ENCODE measurements around the gene CRYBG3.

Gene CRYBG3

DNA sequence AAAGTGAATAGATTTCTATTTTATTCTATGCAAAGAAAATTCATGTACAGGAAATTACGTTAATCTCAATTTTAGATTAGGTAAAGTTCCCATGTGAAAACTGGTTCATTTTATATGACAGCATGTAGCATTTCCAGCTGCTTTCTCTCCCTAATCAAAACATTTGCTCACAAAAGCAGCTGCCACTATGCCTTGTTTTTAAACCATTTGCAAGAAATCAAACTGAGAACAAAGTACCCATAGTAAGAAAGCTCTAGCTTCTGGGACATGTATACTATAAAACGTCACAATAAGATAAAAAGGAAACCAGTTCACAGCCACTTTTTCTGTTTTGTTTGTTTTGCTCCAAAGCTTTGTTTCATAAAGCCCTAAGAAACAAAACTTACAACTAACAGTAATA is 5.0 kb upstream of the CRYBG3 start:
- H3K79me1 ChIP-seq (ENCODE audit: low read length): no peaks in the 10 kb centered on the region
- no peak overlapping the region for H3K14ac ChIP-seq (ENCODE audit: low read length)
- H3K4me1 ChIP-seq (ENCODE audit: control insufficient read depth in 1 of 2, insufficient read depth in 2 of 2, low read length in 2 of 2): no peaks in the 10 kb centered on the region
- no peak overlapping the region for H2AFZ ChIP-seq (ENCODE audit: insufficient read depth, low read length, poor library complexity)
- H3K9me3 ChIP-seq (ENCODE audit: insufficient read depth, low read depth, low read length): no peaks in the 10 kb centered on the region
- no peak overlapping the region for H4K12ac ChIP-seq (ENCODE audit: low read depth, low read length)
- no peak overlapping the region for H2BK5ac ChIP-seq (ENCODE audit: low read depth, low read length, poor library complexity)
- no peak overlapping the region for H3K23ac ChIP-seq (ENCODE audit: low read length)
- no peak overlapping the region for H2AK5ac ChIP-seq (ENCODE audit: low read length)
- H3K27ac ChIP-seq (ENCODE audit: low read depth, low read length): no peak overlapping the region
- no peaks in the 10 kb centered on the region for H3K27me3 ChIP-seq (ENCODE audit: insufficient read depth, low read length)
- H3K36me3 ChIP-seq (ENCODE audit: control insufficient read depth in 1 of 2, insufficient read depth in 2 of 2, low read length in 2 of 2): no peaks in the 10 kb centered on the region
- no peak overlapping the region for H3K4me3 ChIP-seq (ENCODE audit: low read depth, low read length)
- no peak overlapping the region for H2BK12ac ChIP-seq (ENCODE audit: low read length)
- no peaks in the 10 kb centered on the region for H3K79me2 ChIP-seq (ENCODE audit: control insufficient read depth, insufficient read depth, low read length, poor library complexity)
- H3K9ac ChIP-seq (ENCODE audit: low read length): no peak overlapping the region
- no CpG with 5 or more reads among the region's 2 CpGs for WGBS (ENCODE audit: extremely low coverage, insufficient coverage, insufficient read length)
- no peak overlapping the region for H3K4me2 ChIP-seq (ENCODE audit: low read length)
- no peak overlapping the region for H3K18ac ChIP-seq (ENCODE audit: low read length)
- H2BK120ac ChIP-seq (ENCODE audit: insufficient read depth, low read length, poor library complexity): no peak overlapping the region
- no peak for DNase-seq
- H4K8ac ChIP-seq (ENCODE audit: low read depth, low read length): no peak overlapping the region
- H3K4ac ChIP-seq (ENCODE audit: low read depth, low read length): no peak overlapping the region
- H4K91ac ChIP-seq (ENCODE audit: low read depth, low read length): no peak overlapping the region

GRCh38 chr3:97817965-97818364 is 3.8 kb upstream of the CRYBG3 start:
- H3K9ac ChIP-seq (ENCODE audit: low read length): no peak overlapping the region
- no peaks in the 10 kb centered on the region for H3K36me3 ChIP-seq (ENCODE audit: control insufficient read depth in 1 of 2, insufficient read depth in 2 of 2, low read length in 2 of 2)
- H2AK5ac ChIP-seq (ENCODE audit: low read length): no peak overlapping the region
- no peaks in the 10 kb centered on the region for H3K9me3 ChIP-seq (ENCODE audit: insufficient read depth, low read depth, low read length)
- H4K8ac ChIP-seq (ENCODE audit: low read depth, low read length): no peak overlapping the region
- H3K4me3 ChIP-seq (ENCODE audit: low read depth, low read length): no peak overlapping the region
- no peak overlapping the region for H4K12ac ChIP-seq (ENCODE audit: low read depth, low read length)
- no peak overlapping the region for H3K4me2 ChIP-seq (ENCODE audit: low read length)
- peaks cover 4% of the 10 kb centered on the region for H3K79me1 ChIP-seq (ENCODE audit: low read length)
- H2AFZ ChIP-seq (ENCODE audit: insufficient read depth, low read length, poor library complexity): no peak overlapping the region
- H3K27ac ChIP-seq (ENCODE audit: low read depth, low read length): no peak overlapping the region
- no peak overlapping the region for H3K18ac ChIP-seq (ENCODE audit: low read length)
- no peak overlapping the region for H2BK12ac ChIP-seq (ENCODE audit: low read length)
- no CpG with 5 or more reads among the region's 3 CpGs for WGBS (ENCODE audit: extremely low coverage, insufficient coverage, insufficient read length)
- H3K4ac ChIP-seq (ENCODE audit: low read depth, low read length): no peak overlapping the region
- peaks cover 2% of the 10 kb centered on the region for H3K79me2 ChIP-seq (ENCODE audit: control insufficient read depth, insufficient read depth, low read length, poor library complexity)
- no peaks in the 10 kb centered on the region for H3K27me3 ChIP-seq (ENCODE audit: insufficient read depth, low read length)
- DNase-seq: no peak
- H3K23ac ChIP-seq (ENCODE audit: low read length): no peak overlapping the region
- no peak overlapping the region for H4K91ac ChIP-seq (ENCODE audit: low read depth, low read length)
- no peak overlapping the region for H2BK120ac ChIP-seq (ENCODE audit: insufficient read depth, low read length, poor library complexity)
- no peak overlapping the region for H2BK5ac ChIP-seq (ENCODE audit: low read depth, low read length, poor library complexity)
- no peaks in the 10 kb centered on the region for H3K4me1 ChIP-seq (ENCODE audit: control insufficient read depth in 1 of 2, insufficient read depth in 2 of 2, low read length in 2 of 2)
- H3K14ac ChIP-seq (ENCODE audit: low read length): no peak overlapping the region

- Histone ChIP-seq H2BK120ac (ENCODE audit: insufficient read depth, low read length, poor library complexity) (no peak overlapping the region), H3K79me2 (ENCODE audit: control insufficient read depth, insufficient read depth, low read length, poor library complexity) (peaks cover 2% of the 10 kb centered on the region), H3K18ac (ENCODE audit: low read length) (no peak overlapping the region), H2BK12ac (ENCODE audit: low read length) (no peak overlapping the region), H3K9ac (ENCODE audit: low read length) (no peak overlapping the region), H2BK5ac (ENCODE audit: low read depth, low read length, poor library complexity) (no peak overlapping the region), H4K8ac (ENCODE audit: low read depth, low read length) (no peak overlapping the region), H3K79me1 (ENCODE audit: low read length) (peaks cover 4% of the 10 kb centered on the region), H3K4me2 (ENCODE audit: low read length) (peak overlapping the region; percentile 97), H2AFZ (ENCODE audit: insufficient read depth, low read length, poor library complexity) (no peak overlapping the region), H3K9me3 (ENCODE audit: insufficient read depth, low read depth, low read length) (no peaks in the 10 kb centered on the region), H3K14ac (ENCODE audit: low read length) (no peak overlapping the region), H2AK5ac (ENCODE audit: low read length) (no peak overlapping the region), H3K27ac (ENCODE audit: low read depth, low read length) (no peak overlapping the region), H4K91ac (ENCODE audit: low read depth, low read length) (no peak overlapping the region), H3K4me1 (ENCODE audit: control insufficient read depth in 1 of 2, insufficient read depth in 2 of 2, low read length in 2 of 2) (no peaks in the 10 kb centered on the region), H3K4ac (ENCODE audit: low read depth, low read length) (no peak overlapping the region), H4K12ac (ENCODE audit: low read depth, low read length) (no peak overlapping the region), H3K23ac (ENCODE audit: low read length) (no peak overlapping the region), H3K36me3 (ENCODE audit: control insufficient read depth in 1 of 2, insufficient read depth in 2 of 2, low read length in 2 of 2) (no peaks in the 10 kb centered on the region), H3K27me3 (ENCODE audit: insufficient read depth, low read length) (no peaks in the 10 kb centered on the region), H3K4me3 (ENCODE audit: low read depth, low read length) (no peak overlapping the region)
- no peak for DNase-seq
- no CpG with 5 or more reads among the region's 5 CpGs for WGBS (ENCODE audit: extremely low coverage, insufficient coverage, insufficient read length)
Observed at GRCh38 chr3:97820780-97821179, 1.0 kb upstream of the CRYBG3 start.

DNA sequence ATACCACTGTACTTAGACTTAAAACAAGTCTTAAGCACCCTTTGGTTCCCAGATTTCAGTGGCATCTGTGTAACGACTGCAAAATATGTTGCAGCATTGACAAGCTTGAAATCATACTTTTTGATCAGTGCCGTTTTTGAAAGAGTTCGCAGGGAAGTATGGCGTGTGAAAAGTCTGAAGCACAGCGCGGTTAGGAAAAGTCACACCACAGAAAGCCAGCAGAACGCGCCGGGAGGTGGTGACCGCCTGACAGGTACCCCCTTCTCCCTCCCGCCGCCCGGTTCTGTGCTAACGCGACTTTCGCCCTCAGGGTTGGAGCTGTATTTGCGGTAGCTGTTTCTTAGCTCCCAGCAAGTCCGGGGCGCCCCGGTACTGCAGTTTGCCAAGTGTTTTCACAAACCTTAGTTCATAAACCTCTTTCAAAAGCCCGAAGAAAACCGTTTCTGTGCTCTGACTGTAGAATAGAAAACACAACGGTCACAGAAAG is 481 bp upstream of the CRYBG3 start:
- no peak overlapping the region for H3K23ac ChIP-seq (ENCODE audit: low read length)
- H3K9ac ChIP-seq (ENCODE audit: low read length): no peak overlapping the region
- H3K27me3 ChIP-seq (ENCODE audit: insufficient read depth, low read length): no peaks in the 10 kb centered on the region
- no peaks in the 10 kb centered on the region for H3K4me1 ChIP-seq (ENCODE audit: control insufficient read depth in 1 of 2, insufficient read depth in 2 of 2, low read length in 2 of 2)
- H4K12ac ChIP-seq (ENCODE audit: low read depth, low read length): no peak overlapping the region
- no peak overlapping the region for H2AK5ac ChIP-seq (ENCODE audit: low read length)
- no CpG with 5 or more reads among the region's 23 CpGs for WGBS (ENCODE audit: extremely low coverage, insufficient coverage, insufficient read length)
- no peak overlapping the region for H2BK12ac ChIP-seq (ENCODE audit: low read length)
- H3K36me3 ChIP-seq (ENCODE audit: control insufficient read depth in 1 of 2, insufficient read depth in 2 of 2, low read length in 2 of 2): no peaks in the 10 kb centered on the region
- H3K4ac ChIP-seq (ENCODE audit: low read depth, low read length): no peak overlapping the region
- no peak overlapping the region for H3K27ac ChIP-seq (ENCODE audit: low read depth, low read length)
- H3K14ac ChIP-seq (ENCODE audit: low read length): no peak overlapping the region
- peak overlapping the region; percentile 62 for H4K8ac ChIP-seq (ENCODE audit: low read depth, low read length)
- peaks cover 2% of the 10 kb centered on the region for H3K79me2 ChIP-seq (ENCODE audit: control insufficient read depth, insufficient read depth, low read length, poor library complexity)
- peak overlapping the region; percentile 97 for H3K4me2 ChIP-seq (ENCODE audit: low read length)
- no peak overlapping the region for H2BK120ac ChIP-seq (ENCODE audit: insufficient read depth, low read length, poor library complexity)
- DNase-seq: no peak
- no peak overlapping the region for H3K18ac ChIP-seq (ENCODE audit: low read length)
- H3K4me3 ChIP-seq (ENCODE audit: low read depth, low read length): peak overlapping the region; percentile 71
- peak overlapping the region; percentile 58 for H2AFZ ChIP-seq (ENCODE audit: insufficient read depth, low read length, poor library complexity)
- peaks cover 4% of the 10 kb centered on the region for H3K79me1 ChIP-seq (ENCODE audit: low read length)
- H3K9me3 ChIP-seq (ENCODE audit: insufficient read depth, low read depth, low read length): no peaks in the 10 kb centered on the region
- H4K91ac ChIP-seq (ENCODE audit: low read depth, low read length): no peak overlapping the region
- H2BK5ac ChIP-seq (ENCODE audit: low read depth, low read length, poor library complexity): no peak overlapping the region

Measured in trophoblast cell (in vitro differentiated cells and primary cell).